ENCODE results near the gene CDHR3. TPM values are rescaled to one million over a fixed set of nuclear protein-coding genes. Genes with fewer than 3 reads are reported as not detected.

The CDHR3 gene
- total RNA-seq, 2 donors from 2014 or later = 0.79 TPM; not detected in 1

DNA sequence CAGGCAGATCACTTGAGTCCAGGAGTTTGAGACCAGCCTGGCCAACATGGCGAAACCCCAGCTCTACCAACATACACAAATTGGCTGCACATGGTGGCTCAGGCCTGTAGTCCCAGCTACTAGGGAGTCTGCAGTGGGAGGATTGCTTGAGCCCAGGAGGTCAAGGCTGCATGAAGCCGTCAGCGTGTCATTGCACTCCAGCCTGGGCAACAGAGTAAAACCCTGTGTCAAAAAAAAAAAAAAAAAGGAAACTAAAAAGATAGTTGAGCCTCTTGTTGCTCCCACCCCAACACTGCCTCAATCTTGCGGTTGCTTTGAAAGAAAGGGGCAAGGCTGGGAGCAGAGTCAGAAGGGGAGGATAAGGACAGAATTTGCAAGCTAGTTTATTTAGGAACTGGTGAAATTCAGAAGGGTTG is 79.1 kb downstream of the CDHR3 start:
- Histone ChIP-seq H3K9me3 (no peaks in the 10 kb centered on the region), H3K36me3 (no peaks in the 10 kb centered on the region), H3K27me3 (no peaks in the 10 kb centered on the region), H3K4me3 (no peak overlapping the region), H3K4me1 (peaks cover 0 to 10% of the 10 kb centered on the region in 2 donors), H3K27ac (no peak overlapping the region)
- no peak for DNase-seq (ENCODE audit: low spot score)
- TF ChIP-seq, protein P1, sequence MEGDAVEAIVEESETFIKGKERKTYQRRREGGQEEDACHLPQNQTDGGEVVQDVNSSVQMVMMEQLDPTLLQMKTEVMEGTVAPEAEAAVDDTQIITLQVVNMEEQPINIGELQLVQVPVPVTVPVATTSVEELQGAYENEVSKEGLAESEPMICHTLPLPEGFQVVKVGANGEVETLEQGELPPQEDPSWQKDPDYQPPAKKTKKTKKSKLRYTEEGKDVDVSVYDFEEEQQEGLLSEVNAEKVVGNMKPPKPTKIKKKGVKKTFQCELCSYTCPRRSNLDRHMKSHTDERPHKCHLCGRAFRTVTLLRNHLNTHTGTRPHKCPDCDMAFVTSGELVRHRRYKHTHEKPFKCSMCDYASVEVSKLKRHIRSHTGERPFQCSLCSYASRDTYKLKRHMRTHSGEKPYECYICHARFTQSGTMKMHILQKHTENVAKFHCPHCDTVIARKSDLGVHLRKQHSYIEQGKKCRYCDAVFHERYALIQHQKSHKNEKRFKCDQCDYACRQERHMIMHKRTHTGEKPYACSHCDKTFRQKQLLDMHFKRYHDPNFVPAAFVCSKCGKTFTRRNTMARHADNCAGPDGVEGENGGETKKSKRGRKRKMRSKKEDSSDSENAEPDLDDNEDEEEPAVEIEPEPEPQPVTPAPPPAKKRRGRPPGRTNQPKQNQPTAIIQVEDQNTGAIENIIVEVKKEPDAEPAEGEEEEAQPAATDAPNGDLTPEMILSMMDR (IDR thresholded peaks at IDR 0.05) = no peak

DNA sequence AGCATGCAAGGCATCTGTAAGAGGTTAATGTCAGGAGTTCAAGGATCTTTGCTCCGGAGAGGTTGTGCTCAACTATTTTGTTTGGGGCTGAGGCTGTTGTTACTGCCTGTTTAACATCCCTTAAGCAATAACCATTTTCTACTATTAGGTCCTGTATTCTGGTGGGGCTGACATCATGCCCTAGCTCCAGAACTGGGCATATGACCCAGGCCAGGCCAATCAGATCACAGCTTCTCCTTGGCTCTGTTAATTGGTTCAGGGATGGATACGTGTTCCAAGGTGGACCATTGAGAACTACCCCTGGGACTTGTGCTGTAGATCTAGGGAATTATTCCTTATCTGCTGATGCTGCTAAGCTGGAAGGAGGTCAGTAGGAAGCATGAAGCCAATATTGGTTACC is 82.1 kb downstream of the CDHR3 start:
- Histone ChIP-seq H3K27me3 (no peaks in the 10 kb centered on the region), H3K4me1 (peaks cover 0 to 11% of the 10 kb centered on the region in 2 donors), H3K36me3 (no peaks in the 10 kb centered on the region), H3K27ac (no peak overlapping the region), H3K9me3 (no peaks in the 10 kb centered on the region), H3K4me3 (no peak overlapping the region)
- DNase-seq (ENCODE audit: low spot score) = no peak
- TF ChIP-seq, protein P1 (IDR thresholded peaks at IDR 0.05) = no peak

DNA sequence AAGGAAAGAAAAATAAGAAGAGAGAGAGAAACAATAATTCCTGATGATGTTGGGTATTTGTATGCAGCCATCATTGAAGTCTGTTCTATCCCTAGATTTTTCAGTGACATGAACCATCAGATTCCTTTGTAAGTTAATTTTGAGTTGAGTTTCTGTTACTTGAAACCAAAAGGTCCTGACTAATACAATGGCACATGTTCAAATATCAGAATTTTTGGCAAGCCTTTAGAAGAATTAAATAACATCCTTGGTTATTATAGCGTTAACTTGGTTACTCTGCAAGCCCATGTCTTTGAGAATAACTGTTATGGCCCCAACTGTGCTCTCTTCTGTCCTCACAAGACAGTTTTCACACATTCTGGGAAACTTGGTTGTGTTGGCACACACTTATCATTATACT is 82.5 kb downstream of the CDHR3 start:
- H3K9me3 ChIP-seq = no peaks in the 10 kb centered on the region
- no peak for DNase-seq (ENCODE audit: low spot score)
- H3K27me3 ChIP-seq = no peaks in the 10 kb centered on the region
- no peaks in the 10 kb centered on the region for H3K36me3 ChIP-seq
- no peak overlapping the region for H3K27ac ChIP-seq
- TF ChIP-seq, protein P1 (IDR thresholded peaks at IDR 0.05) = no peak
- H3K4me3 ChIP-seq = no peak overlapping the region
- peaks cover 0 to 16% of the 10 kb centered on the region in 2 donors for H3K4me1 ChIP-seq

DNA sequence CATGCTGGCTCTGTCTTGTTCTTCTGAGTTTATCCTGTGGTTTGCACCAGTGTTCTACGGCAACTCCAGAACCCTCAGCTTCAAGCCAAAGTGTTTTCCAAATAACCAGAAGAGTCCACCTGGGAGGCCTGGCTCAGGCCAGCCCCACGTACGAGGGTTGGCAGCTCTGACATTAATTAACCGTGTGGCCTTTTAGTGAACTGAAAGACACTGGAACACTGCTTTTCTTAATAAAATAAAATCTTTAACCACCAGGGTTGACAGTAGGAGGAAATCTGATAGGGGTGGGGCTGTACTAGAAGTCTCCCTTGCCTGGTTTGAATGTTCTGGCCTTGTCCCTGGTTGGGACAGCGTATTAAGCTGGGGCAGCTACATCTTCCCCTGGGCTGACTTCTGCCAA is 84.1 kb downstream of the CDHR3 start:
- DNase-seq (ENCODE audit: low spot score) = no peak
- H3K4me1 ChIP-seq = peaks cover 0 to 19% of the 10 kb centered on the region in 2 donors
- no peaks in the 10 kb centered on the region for H3K36me3 ChIP-seq
- no peak overlapping the region for H3K27ac ChIP-seq
- no peak overlapping the region for H3K4me3 ChIP-seq
- H3K9me3 ChIP-seq = no peaks in the 10 kb centered on the region
- TF ChIP-seq, protein P1 (IDR thresholded peaks at IDR 0.05) = no peak
- H3K27me3 ChIP-seq = no peaks in the 10 kb centered on the region

DNA sequence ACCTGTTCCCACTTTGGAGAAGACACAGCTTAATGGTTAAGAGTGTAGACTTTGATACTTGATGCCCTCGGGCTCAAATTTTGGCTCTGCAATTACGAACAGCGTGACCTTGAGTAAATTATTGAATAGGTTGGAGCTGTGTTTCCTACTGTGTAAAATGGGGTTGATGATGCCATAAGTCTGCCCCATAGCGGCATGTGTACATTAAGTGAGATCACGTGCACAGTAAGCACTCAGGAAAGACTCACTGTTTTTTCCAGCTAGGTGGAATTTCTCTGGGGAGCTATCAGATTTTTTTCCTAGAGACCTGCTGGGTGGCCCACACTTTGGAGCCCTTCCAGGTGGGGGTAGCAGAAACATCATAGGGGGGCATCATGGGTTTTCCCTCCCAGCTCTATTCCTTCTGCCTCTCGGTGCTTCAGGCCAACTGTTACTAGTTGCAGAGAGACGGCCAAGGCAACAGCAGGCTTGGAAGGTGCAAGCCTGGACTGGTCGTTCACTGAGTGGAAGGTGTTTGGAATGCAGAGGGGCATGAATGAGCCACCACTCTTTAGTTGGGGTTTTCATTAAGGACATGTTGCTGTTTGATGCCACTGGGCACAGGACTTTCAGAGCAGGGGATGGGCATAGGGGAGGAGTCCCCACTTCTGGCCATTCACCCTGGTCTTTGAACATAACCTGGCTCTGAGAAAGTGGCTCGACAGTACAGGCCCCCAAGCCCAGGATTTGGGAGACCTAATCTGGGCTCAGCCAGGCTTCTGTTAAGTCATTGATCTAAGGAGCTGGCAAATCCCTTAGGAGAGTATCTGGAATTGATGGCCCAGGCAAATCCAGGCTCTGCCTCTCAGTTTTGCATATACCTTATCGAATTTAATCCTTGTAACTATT is 85.0 kb downstream of the CDHR3 start:
- Histone ChIP-seq H3K9me3 (no peaks in the 10 kb centered on the region), H3K36me3 (no peaks in the 10 kb centered on the region), H3K4me3 (no peak overlapping the region), H3K27ac (no peak overlapping the region), H3K27me3 (no peaks in the 10 kb centered on the region), H3K4me1 (peaks cover 0 to 11% of the 10 kb centered on the region in 2 donors)
- DNase-seq (ENCODE audit: low spot score) = no peak
- TF ChIP-seq, protein P1 (IDR thresholded peaks at IDR 0.05) = no peak

DNA sequence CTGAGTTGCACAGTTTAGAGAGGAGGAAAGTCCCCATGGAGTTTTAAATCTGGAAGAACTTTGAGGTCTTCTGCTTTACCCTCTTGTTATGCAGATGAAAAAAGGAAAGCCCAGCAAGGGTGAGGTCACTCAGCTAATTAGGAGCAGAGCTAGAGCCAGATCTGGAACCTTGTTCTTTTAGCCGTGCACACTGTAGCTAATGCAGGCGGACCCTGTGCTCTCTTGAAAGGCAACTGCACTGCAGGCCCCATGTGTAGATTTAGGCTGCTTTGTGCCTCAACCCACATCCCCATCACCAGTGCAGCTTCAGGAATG is 85.6 kb downstream of the CDHR3 start:
- Histone ChIP-seq H3K36me3 (no peaks in the 10 kb centered on the region), H3K27ac (no peak overlapping the region), H3K9me3 (no peaks in the 10 kb centered on the region), H3K27me3 (no peaks in the 10 kb centered on the region), H3K4me1 (peaks cover 0 to 11% of the 10 kb centered on the region in 2 donors), H3K4me3 (no peak overlapping the region)
- no peak for DNase-seq (ENCODE audit: low spot score)
- TF ChIP-seq, protein P1 (IDR thresholded peaks at IDR 0.05) = no peak

Measured in right atrium auricular region (tissue), 2 donors.